Measurements from ENCODE around the gene F11R.

Gene F11R

DNA sequence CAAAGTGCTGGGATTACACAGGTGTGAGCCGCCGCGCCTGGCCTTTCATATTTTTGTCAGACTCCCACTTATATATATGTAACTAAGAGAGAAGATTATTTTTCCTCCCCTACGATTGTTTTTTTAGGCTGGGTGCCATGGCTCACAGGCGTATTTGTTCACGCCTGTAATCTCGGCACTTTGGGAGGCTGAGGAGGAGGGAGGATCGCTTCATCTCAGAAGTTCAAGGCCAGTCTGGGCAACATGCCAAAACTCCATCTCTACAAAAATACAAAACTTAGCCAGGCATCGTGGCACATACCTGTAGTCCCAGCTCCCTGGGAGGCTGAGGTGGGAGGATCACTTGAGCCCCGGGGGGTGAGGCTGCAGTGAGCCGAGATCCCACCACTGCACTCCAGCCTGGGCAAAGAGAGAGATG lies 42.4 kb downstream of the F11R start (continued):
- TF ChIP-seq ZNF626 (tag by site-specific recombination; IDR thresholded peaks at IDR 0.05): no peak
- TF ChIP-seq, protein P1, sequence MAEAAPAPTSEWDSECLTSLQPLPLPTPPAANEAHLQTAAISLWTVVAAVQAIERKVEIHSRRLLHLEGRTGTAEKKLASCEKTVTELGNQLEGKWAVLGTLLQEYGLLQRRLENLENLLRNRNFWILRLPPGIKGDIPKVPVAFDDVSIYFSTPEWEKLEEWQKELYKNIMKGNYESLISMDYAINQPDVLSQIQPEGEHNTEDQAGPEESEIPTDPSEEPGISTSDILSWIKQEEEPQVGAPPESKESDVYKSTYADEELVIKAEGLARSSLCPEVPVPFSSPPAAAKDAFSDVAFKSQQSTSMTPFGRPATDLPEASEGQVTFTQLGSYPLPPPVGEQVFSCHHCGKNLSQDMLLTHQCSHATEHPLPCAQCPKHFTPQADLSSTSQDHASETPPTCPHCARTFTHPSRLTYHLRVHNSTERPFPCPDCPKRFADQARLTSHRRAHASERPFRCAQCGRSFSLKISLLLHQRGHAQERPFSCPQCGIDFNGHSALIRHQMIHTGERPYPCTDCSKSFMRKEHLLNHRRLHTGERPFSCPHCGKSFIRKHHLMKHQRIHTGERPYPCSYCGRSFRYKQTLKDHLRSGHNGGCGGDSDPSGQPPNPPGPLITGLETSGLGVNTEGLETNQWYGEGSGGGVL (tag by site-specific recombination; IDR thresholded peaks at IDR 0.05): peak; percentile 89
- no peak for TF ChIP-seq ZNF701 (tag by site-specific recombination; IDR thresholded peaks at IDR 0.05)
- TF ChIP-seq ZNF146 (tag by site-specific recombination; IDR thresholded peaks at IDR 0.05): no peak
- TF ChIP-seq, protein P2, sequence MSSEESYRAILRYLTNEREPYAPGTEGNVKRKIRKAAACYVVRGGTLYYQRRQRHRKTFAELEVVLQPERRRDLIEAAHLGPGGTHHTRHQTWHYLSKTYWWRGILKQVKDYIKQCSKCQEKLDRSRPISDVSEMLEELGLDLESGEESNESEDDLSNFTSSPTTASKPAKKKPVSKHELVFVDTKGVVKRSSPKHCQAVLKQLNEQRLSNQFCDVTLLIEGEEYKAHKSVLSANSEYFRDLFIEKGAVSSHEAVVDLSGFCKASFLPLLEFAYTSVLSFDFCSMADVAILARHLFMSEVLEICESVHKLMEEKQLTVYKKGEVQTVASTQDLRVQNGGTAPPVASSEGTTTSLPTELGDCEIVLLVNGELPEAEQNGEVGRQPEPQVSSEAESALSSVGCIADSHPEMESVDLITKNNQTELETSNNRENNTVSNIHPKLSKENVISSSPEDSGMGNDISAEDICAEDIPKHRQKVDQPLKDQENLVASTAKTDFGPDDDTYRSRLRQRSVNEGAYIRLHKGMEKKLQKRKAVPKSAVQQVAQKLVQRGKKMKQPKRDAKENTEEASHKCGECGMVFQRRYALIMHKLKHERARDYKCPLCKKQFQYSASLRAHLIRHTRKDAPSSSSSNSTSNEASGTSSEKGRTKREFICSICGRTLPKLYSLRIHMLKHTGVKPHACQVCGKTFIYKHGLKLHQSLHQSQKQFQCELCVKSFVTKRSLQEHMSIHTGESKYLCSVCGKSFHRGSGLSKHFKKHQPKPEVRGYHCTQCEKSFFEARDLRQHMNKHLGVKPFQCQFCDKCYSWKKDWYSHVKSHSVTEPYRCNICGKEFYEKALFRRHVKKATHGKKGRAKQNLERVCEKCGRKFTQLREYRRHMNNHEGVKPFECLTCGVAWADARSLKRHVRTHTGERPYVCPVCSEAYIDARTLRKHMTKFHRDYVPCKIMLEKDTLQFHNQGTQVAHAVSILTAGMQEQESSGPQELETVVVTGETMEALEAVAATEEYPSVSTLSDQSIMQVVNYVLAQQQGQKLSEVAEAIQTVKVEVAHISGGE (tag by site-specific recombination; conservative IDR thresholded peaks at IDR 0.05; ENCODE audit: low read depth): no peak
- no peak for TF ChIP-seq ZNF221 (tag by site-specific recombination; IDR thresholded peaks at IDR 0.05; ENCODE audit: borderline replicate concordance)
- no peak for TF ChIP-seq ZNF16 (tag by site-specific recombination; IDR thresholded peaks at IDR 0.05; ENCODE audit: low read depth)
- peak; percentile 70; the same call in 1 of the 2 replicates for TF ChIP-seq OSR2 (tag by site-specific recombination; IDR thresholded peaks at IDR 0.05)
- TF ChIP-seq GLI4 (tag by site-specific recombination; IDR thresholded peaks at IDR 0.05): no peak
- peak; percentile 82 for TF ChIP-seq ZEB2 (tag by site-specific recombination; IDR thresholded peaks at IDR 0.05)
- TF ChIP-seq, protein P3, sequence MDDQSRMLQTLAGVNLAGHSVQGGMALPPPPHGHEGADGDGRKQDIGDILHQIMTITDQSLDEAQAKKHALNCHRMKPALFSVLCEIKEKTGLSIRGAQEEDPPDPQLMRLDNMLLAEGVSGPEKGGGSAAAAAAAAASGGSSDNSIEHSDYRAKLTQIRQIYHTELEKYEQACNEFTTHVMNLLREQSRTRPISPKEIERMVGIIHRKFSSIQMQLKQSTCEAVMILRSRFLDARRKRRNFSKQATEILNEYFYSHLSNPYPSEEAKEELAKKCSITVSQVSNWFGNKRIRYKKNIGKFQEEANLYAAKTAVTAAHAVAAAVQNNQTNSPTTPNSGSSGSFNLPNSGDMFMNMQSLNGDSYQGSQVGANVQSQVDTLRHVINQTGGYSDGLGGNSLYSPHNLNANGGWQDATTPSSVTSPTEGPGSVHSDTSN (CRISPR knock-in tag; IDR thresholded peaks at IDR 0.05): no peak
- no peak for TF ChIP-seq ZNF561 (tag by site-specific recombination; IDR thresholded peaks at IDR 0.05; ENCODE audit: borderline replicate concordance)
- TF ChIP-seq MYNN (tag by site-specific recombination; IDR thresholded peaks at IDR 0.05; ENCODE audit: borderline replicate concordance): no peak
- no peak for TF ChIP-seq RBAK (tag by site-specific recombination; IDR thresholded peaks at IDR 0.05)
- no peak for TF ChIP-seq ZNF558 (tag by site-specific recombination; IDR thresholded peaks at IDR 0.05)
- 0 out of 2 replicates have a peak, but pooled peaks have one; percentile 43 for TF ChIP-seq KLF10 (tag by site-specific recombination; IDR thresholded peaks at IDR 0.05)
- TF ChIP-seq ZNF223 (tag by site-specific recombination; IDR thresholded peaks at IDR 0.05): no peak
- peak; percentile 76 for TF ChIP-seq IKZF3 (tag by site-specific recombination; IDR thresholded peaks at IDR 0.05)
- peak; percentile 67; the same call in 1 of the 2 replicates for TF ChIP-seq ZNF184 (tag by site-specific recombination; IDR thresholded peaks at IDR 0.05)
- TF ChIP-seq ZNF248 (tag by site-specific recombination; IDR thresholded peaks at IDR 0.05): no peak
- no peak for TF ChIP-seq ZNF768 (tag by site-specific recombination; IDR thresholded peaks at IDR 0.05)
- no peak for TF ChIP-seq REPIN1 (tag by site-specific recombination; IDR thresholded peaks at IDR 0.05; ENCODE audit: low read depth)
- no peak for TF ChIP-seq ZNF132 (tag by site-specific recombination; IDR thresholded peaks at IDR 0.05; ENCODE audit: borderline replicate concordance)
- TF ChIP-seq, protein P4, sequence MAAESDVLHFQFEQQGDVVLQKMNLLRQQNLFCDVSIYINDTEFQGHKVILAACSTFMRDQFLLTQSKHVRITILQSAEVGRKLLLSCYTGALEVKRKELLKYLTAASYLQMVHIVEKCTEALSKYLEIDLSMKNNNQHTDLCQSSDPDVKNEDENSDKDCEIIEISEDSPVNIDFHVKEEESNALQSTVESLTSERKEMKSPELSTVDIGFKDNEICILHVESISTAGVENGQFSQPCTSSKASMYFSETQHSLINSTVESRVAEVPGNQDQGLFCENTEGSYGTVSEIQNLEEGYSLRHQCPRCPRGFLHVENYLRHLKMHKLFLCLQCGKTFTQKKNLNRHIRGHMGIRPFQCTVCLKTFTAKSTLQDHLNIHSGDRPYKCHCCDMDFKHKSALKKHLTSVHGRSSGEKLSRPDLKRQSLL (tag by site-specific recombination; IDR thresholded peaks at IDR 0.05): no peak
- no peak for TF ChIP-seq ZNF114 (tag by site-specific recombination; IDR thresholded peaks at IDR 0.05)
- TF ChIP-seq ZNF169 (tag by site-specific recombination; IDR thresholded peaks at IDR 0.05): no peak
- TF ChIP-seq, protein P5, sequence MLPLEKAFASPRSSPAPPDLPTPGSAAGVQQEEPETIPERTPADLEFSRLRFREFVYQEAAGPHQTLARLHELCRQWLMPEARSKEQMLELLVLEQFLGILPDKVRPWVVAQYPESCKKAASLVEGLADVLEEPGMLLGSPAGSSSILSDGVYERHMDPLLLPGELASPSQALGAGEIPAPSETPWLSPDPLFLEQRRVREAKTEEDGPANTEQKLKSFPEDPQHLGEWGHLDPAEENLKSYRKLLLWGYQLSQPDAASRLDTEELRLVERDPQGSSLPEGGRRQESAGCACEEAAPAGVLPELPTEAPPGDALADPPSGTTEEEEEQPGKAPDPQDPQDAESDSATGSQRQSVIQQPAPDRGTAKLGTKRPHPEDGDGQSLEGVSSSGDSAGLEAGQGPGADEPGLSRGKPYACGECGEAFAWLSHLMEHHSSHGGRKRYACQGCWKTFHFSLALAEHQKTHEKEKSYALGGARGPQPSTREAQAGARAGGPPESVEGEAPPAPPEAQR (tag by site-specific recombination; IDR thresholded peaks at IDR 0.05): no peak
- no peak for TF ChIP-seq ZNF510 (tag by site-specific recombination; IDR thresholded peaks at IDR 0.05; ENCODE audit: insufficient replicate concordance)
- TF ChIP-seq GLIS2 (tag by site-specific recombination; IDR thresholded peaks at IDR 0.05): peak; percentile 61
- TF ChIP-seq ZFHX2 (tag by site-specific recombination; conservative IDR thresholded peaks at IDR 0.05): peak; percentile 92
- no peak for TF ChIP-seq ZNF214 (tag by site-specific recombination; IDR thresholded peaks at IDR 0.05; ENCODE audit: borderline replicate concordance)
- TF ChIP-seq ZNF391 (tag by site-specific recombination; IDR thresholded peaks at IDR 0.05; ENCODE audit: borderline replicate concordance, low read depth): no peak
